Neural progenitor cell (in vitro differentiated cells): ENCODE results near the gene TMEM238.

Experiments used
- EZH2 ChIP-seq: fragments of 200-600 bp; sonication (generic); IDR thresholded peaks from 2 replicates; pipeline ENCODE4 v1.6.1; 2017; ENCODE audit warnings: antibody characterized with exemption, mild to moderate bottlenecking, moderate library complexity
- TF ChIP-seq, protein P1 (sequence below): fragments of 200-600 bp; sonication (generic); IDR thresholded peaks from 2 replicates; pipeline ENCODE4 v1.5.1; 2017; ENCODE audit warnings: antibody characterized with exemption, mild to moderate bottlenecking

DNA sequence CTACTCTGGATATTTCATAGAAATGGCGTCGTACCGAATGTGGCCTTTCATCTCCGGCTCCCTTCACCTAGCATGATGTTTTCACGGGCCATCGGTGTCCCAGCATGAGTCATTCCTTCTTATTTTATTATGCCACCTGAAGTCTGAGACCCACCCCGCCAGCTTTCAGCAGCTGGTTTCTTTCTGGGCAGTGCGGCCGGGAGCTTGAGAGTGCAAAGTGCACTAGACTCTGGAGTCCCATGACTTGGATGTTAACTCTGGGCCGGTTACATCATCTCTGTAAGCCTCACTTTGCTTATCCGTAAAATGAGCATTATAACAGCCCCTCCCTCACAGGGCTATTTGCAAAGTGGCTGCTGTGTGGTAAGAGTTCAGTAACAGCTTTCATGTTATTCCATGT lies 50.2 kb downstream of the TMEM238 start:
- TF ChIP-seq, protein P1, sequence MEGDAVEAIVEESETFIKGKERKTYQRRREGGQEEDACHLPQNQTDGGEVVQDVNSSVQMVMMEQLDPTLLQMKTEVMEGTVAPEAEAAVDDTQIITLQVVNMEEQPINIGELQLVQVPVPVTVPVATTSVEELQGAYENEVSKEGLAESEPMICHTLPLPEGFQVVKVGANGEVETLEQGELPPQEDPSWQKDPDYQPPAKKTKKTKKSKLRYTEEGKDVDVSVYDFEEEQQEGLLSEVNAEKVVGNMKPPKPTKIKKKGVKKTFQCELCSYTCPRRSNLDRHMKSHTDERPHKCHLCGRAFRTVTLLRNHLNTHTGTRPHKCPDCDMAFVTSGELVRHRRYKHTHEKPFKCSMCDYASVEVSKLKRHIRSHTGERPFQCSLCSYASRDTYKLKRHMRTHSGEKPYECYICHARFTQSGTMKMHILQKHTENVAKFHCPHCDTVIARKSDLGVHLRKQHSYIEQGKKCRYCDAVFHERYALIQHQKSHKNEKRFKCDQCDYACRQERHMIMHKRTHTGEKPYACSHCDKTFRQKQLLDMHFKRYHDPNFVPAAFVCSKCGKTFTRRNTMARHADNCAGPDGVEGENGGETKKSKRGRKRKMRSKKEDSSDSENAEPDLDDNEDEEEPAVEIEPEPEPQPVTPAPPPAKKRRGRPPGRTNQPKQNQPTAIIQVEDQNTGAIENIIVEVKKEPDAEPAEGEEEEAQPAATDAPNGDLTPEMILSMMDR = no peak
- TF ChIP-seq EZH2 = no peak
